NCI-H524 treated with DMSO at 0.1 percent for 48 hours (cell line): ENCODE data around the gene GPR31.
A peak's percentile ranks its signal among the peaks of the same experiment; 100 is the strongest.
"Not testable (repeated sequence)": the region's sequence is repeated elsewhere in the genome, so short reads cannot be mapped to it uniquely, and the experiment has no call there.

Experiments
- DNase-seq: peaks from one replicate; lab custom pipeline; 2025; lab: John Stamatoyannopoulos, UW

Gene GPR31

GRCh38 chr6:167167699-167168098 is 9.9 kb upstream of the GPR31 start:
- not testable (repeated sequence) for DNase-seq

- DNase-seq, result no peak
These were observed 8.2 kb upstream of the GPR31 start for GRCh38 chr6:167165858-167166471.

- DNase-seq, result no peak
These were observed 6.5 kb upstream of the GPR31 start for GRCh38 chr6:167164261-167164660.

- no peak for DNase-seq
These were observed 5.8 kb upstream of the GPR31 start for GRCh38 chr6:167163476-167164011.

GRCh38 chr6:167162591-167162990 is 4.8 kb upstream of the GPR31 start:
- no peak for DNase-seq

GRCh38 chr6:167161851-167162467 is 4.2 kb upstream of the GPR31 start:
- DNase-seq, result no peak

- DNase-seq, result no peak
These were observed 366 bp downstream of the GPR31 start for GRCh38 chr6:167157414-167157813.

GRCh38 chr6:167154895-167155294 is 2.9 kb downstream of the GPR31 start:
- no peak for DNase-seq

- no peak for DNase-seq
These were observed 3.5 kb downstream of the GPR31 start for GRCh38 chr6:167154291-167154690.

GRCh38 chr6:167153521-167153959 is 4.2 kb downstream of the GPR31 start:
- DNase-seq, result no peak

GRCh38 chr6:167152862-167153261 is 4.9 kb downstream of the GPR31 start:
- no peak for DNase-seq

- no peak for DNase-seq
These were observed 6.1 kb downstream of the GPR31 start for GRCh38 chr6:167151648-167152047.

- DNase-seq, result no peak
These were observed 6.7 kb downstream of the GPR31 start for GRCh38 chr6:167150941-167151549.

GRCh38 chr6:167148997-167149396 is 8.8 kb downstream of the GPR31 start:
- no peak for DNase-seq

- DNase-seq, result no peak
These were observed 9.8 kb downstream of the GPR31 start for GRCh38 chr6:167148021-167148420.

GRCh38 chr6:167146977-167147376 is 10.8 kb downstream of the GPR31 start:
- no peak for DNase-seq

GRCh38 chr6:167146135-167146534 is 11.6 kb downstream of the GPR31 start:
- no peak for DNase-seq

GRCh38 chr6:167145461-167145860 is 12.3 kb downstream of the GPR31 start:
- DNase-seq, result no peak

- DNase-seq, result no peak
These were observed 14.7 kb downstream of the GPR31 start for GRCh38 chr6:167143041-167143440.

- no peak for DNase-seq
These were observed 15.4 kb downstream of the GPR31 start for GRCh38 chr6:167142433-167142761.

- DNase-seq, result peak; percentile 34
These were observed 15.9 kb downstream of the GPR31 start for GRCh38 chr6:167141667-167142432.

GRCh38 chr6:167140589-167141474 is 16.9 kb downstream of the GPR31 start:
- no peak for DNase-seq
